NT2/D1 (cell line): ENCODE data around the gene FBXO30.

ENCODE experiments used
- SUZ12 ChIP-seq: IDR thresholded peaks from 2 replicates; pipeline ENCODE4 v1.6.1; 2011; ENCODE audit not compliant: insufficient read length, insufficient read depth; ENCODE audit errors: extremely low read depth
- YY1 ChIP-seq: IDR thresholded peaks from 2 replicates; pipeline ENCODE4 v1.6.1; 2011; ENCODE audit not compliant: insufficient read length, insufficient read depth
- ZNF274 ChIP-seq: IDR thresholded peaks from 2 replicates; pipeline ENCODE4 v1.6.1; 2011; ENCODE audit warnings: mild to moderate bottlenecking, low read depth, low read length

GRCh38 chr6:145758113-145758512 lies 56.5 kb downstream of the FBXO30 start:
- no peak for TF ChIP-seq SUZ12
- TF ChIP-seq YY1, result no peak
- TF ChIP-seq ZNF274, result no peak
